ENCODE measurements around the gene SPEG.

The SPEG gene

GRCh38 chr2:219524817-219525216 is 90.2 kb downstream of the SPEG start:
- WGBS, 2 donors (ENCODE audit: extremely low coverage in 2 of 2, insufficient read length in 2 of 2, insufficient replicate concordance in 1 of 2), result no CpG with 5 or more reads among the region's 2 CpGs
- H2BK15ac ChIP-seq (ENCODE audit: low read length), result no peak overlapping the region
- no peak overlapping the region for H2BK5ac ChIP-seq (ENCODE audit: low read length)
- H3K27ac ChIP-seq (replicated peaks; ENCODE audit: low read length), result no peak overlapping the region
- H4K8ac ChIP-seq (ENCODE audit: low read depth, low read length), result no peak overlapping the region
- H3K4me1 ChIP-seq (ENCODE audit: control insufficient read depth in 2 of 2, insufficient read depth in 1 of 2, low read depth in 1 of 2, low read length in 2 of 2), result peaks cover 43 to 45% of the 10 kb centered on the region in 2 donors
- H3K36me3 ChIP-seq (replicated peaks in 1 of 2; ENCODE audit: control insufficient read depth in 2 of 2, insufficient read depth in 2 of 2, low read length in 2 of 2), result no peaks in the 10 kb centered on the region
- DNase-seq (ENCODE audit: low spot score), result no peak
- H3K27me3 ChIP-seq (ENCODE audit: control insufficient read depth in 3 of 3, insufficient read depth in 3 of 3, low read depth in 1 of 3, low read length in 3 of 3), result peaks cover 4 to 72% (median 47%) of the 10 kb centered on the region in 3 experiments
- peak overlapping the region; percentile 51 for H2AK5ac ChIP-seq (ENCODE audit: low read depth, low read length)
- no peak overlapping the region for H3K4me2 ChIP-seq (ENCODE audit: insufficient read depth, low read length, poor library complexity, severe bottlenecking)
- H2BK120ac ChIP-seq (ENCODE audit: low read depth, low read length), result no peak overlapping the region
- H3K9me3 ChIP-seq (replicated peaks in 1 of 2; ENCODE audit: control insufficient read depth in 2 of 2, insufficient read depth in 1 of 2, low read depth in 1 of 2, low read length in 2 of 2), result no peaks in the 10 kb centered on the region
- H3K9ac ChIP-seq (ENCODE audit: low read depth, low read length, poor library complexity), result no peak overlapping the region
- no peak overlapping the region for H2AFZ ChIP-seq (ENCODE audit: low read length)
- H3K4ac ChIP-seq (ENCODE audit: low read length), result no peak overlapping the region
- H3K23ac ChIP-seq (ENCODE audit: low read depth, low read length, poor library complexity), result no peak overlapping the region
- H3K14ac ChIP-seq (ENCODE audit: low read length), result no peak overlapping the region
- H3K18ac ChIP-seq (ENCODE audit: low read length), result no peak overlapping the region
- H3K79me1 ChIP-seq (ENCODE audit: low read depth, low read length), result no peaks in the 10 kb centered on the region
- no peak overlapping the region for H2BK12ac ChIP-seq (ENCODE audit: low read length)
- no peak overlapping the region for H4K91ac ChIP-seq (ENCODE audit: low read depth, low read length, poor library complexity)
- no peak overlapping the region for H3K4me3 ChIP-seq (ENCODE audit: low read length in 2 of 2)

DNA sequence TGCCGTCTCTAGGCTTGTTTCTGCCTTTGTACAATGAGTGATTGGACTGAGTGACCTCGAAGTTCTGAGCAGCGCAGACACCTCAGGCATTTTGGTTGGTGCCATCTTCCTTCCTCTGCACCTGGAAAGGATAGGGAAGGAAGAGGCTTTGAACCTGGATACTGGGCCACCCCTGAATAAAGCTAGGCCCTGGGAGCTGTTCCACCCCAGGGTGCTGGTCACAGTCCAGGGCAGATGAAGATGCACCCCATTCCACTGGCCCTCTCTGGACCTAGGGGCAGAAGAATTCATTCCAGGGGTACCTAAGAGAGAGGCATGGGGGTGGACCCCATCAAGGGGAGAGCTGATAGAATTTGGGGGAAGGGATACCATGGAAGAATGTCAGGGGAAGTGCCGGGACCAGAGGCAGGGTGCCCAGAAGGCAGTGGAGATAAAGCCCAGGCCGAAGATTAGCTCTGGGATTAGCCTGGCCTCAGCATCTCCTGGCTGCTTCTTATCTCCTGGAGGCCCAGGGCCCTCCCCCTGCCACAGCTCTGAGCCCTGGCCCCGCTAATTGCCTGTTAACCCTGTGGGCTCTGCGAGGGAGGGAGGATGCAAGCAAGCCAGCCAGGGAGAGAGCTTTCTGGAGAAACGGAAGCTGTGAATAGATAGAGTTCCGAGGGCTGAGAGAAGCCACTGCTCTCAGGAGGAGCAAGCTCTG is 91.0 kb downstream of the SPEG start:
- Histone ChIP-seq H3K23ac (ENCODE audit: low read depth, low read length, poor library complexity) (no peak overlapping the region), H2AFZ (ENCODE audit: low read length) (peak overlapping the region; percentile 52), H3K4me1 (ENCODE audit: control insufficient read depth in 2 of 2, insufficient read depth in 1 of 2, low read depth in 1 of 2, low read length in 2 of 2) (peaks cover 42 to 49% of the 10 kb centered on the region in 2 donors), H2AK5ac (ENCODE audit: low read depth, low read length) (no peak overlapping the region), H2BK15ac (ENCODE audit: low read length) (peak overlapping the region; percentile 23), H3K27ac (replicated peaks; ENCODE audit: low read length) (peak overlapping the region; percentile 17), H3K27me3 (ENCODE audit: control insufficient read depth in 3 of 3, insufficient read depth in 3 of 3, low read depth in 1 of 3, low read length in 3 of 3) (peaks cover 4 to 69% (median 48%) of the 10 kb centered on the region in 3 experiments), H2BK5ac (ENCODE audit: low read length) (no peak overlapping the region), H3K4ac (ENCODE audit: low read length) (no peak overlapping the region), H2BK12ac (ENCODE audit: low read length) (no peak overlapping the region), H3K9me3 (replicated peaks in 1 of 2; ENCODE audit: control insufficient read depth in 2 of 2, insufficient read depth in 1 of 2, low read depth in 1 of 2, low read length in 2 of 2) (no peaks in the 10 kb centered on the region), H3K36me3 (replicated peaks in 1 of 2; ENCODE audit: control insufficient read depth in 2 of 2, insufficient read depth in 2 of 2, low read length in 2 of 2) (no peaks in the 10 kb centered on the region), H3K4me2 (ENCODE audit: insufficient read depth, low read length, poor library complexity, severe bottlenecking) (peak overlapping the region; percentile 31), H2BK120ac (ENCODE audit: low read depth, low read length) (no peak overlapping the region), H3K18ac (ENCODE audit: low read length) (no peak overlapping the region), H4K91ac (ENCODE audit: low read depth, low read length, poor library complexity) (no peak overlapping the region), H4K8ac (ENCODE audit: low read depth, low read length) (no peak overlapping the region), H3K4me3 (ENCODE audit: low read length in 2 of 2) (no peak overlapping the region), H3K79me1 (ENCODE audit: low read depth, low read length) (no peaks in the 10 kb centered on the region), H3K9ac (ENCODE audit: low read depth, low read length, poor library complexity) (no peak overlapping the region), H3K14ac (ENCODE audit: low read length) (no peak overlapping the region)
- DNase-seq (ENCODE audit: low spot score), result no peak
- WGBS, 2 donors (ENCODE audit: extremely low coverage in 2 of 2, insufficient read length in 2 of 2, insufficient replicate concordance in 1 of 2), result no CpG with 5 or more reads among the region's 9 CpGs

DNA sequence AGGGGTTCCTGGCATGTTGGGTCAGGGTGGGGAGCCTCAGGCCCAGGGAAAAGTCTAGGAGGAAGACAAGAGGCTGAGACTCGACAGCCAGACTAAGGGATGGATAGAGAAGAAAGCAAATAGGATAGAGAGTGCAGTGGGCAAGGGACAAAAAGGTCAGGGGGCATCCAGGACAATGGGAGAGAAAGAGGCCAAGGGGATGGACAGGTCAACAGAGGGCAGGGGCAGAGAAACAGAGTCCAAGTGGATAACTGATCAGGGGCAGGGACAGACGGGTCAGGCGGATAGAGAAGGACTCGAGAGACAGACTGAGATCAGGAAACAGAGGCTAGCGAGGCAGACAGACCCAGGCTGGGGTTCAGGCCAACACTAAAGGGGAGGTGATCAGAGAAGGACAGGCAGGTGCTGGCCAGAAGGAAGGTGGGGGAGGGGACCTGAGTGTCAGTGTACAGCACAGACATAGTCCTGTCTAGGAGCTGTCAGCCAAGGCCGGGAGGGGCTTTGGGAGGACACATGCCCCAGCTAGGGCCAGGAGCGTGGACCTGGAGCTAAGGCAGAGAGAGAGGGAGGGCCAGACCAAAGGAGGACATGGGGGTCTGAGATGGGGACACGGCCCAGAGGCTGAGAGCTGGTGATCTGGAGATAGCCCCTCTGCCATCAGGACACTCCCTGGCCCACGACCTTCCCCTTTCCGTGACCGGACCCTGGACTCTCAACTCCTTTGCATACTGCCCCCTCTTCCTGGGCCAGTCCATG is 91.9 kb downstream of the SPEG start:
- Histone ChIP-seq H3K9ac (ENCODE audit: low read depth, low read length, poor library complexity) (no peak overlapping the region), H3K23ac (ENCODE audit: low read depth, low read length, poor library complexity) (peak overlapping the region; percentile 70), H3K79me1 (ENCODE audit: low read depth, low read length) (no peaks in the 10 kb centered on the region), H2AFZ (ENCODE audit: low read length) (peak overlapping the region; percentile 52), H3K4me1 (ENCODE audit: control insufficient read depth in 2 of 2, insufficient read depth in 1 of 2, low read depth in 1 of 2, low read length in 2 of 2) (peaks cover 37 to 43% of the 10 kb centered on the region in 2 donors), H4K8ac (ENCODE audit: low read depth, low read length) (no peak overlapping the region), H4K91ac (ENCODE audit: low read depth, low read length, poor library complexity) (no peak overlapping the region), H2BK15ac (ENCODE audit: low read length) (no peak overlapping the region), H2AK5ac (ENCODE audit: low read depth, low read length) (peak overlapping the region; percentile 44), H3K14ac (ENCODE audit: low read length) (peak overlapping the region; percentile 72), H3K9me3 (replicated peaks in 1 of 2; ENCODE audit: control insufficient read depth in 2 of 2, insufficient read depth in 1 of 2, low read depth in 1 of 2, low read length in 2 of 2) (no peaks in the 10 kb centered on the region), H3K27me3 (ENCODE audit: control insufficient read depth in 3 of 3, insufficient read depth in 3 of 3, low read depth in 1 of 3, low read length in 3 of 3) (peaks cover 4 to 71% (median 48%) of the 10 kb centered on the region in 3 experiments), H3K36me3 (replicated peaks in 1 of 2; ENCODE audit: control insufficient read depth in 2 of 2, insufficient read depth in 2 of 2, low read length in 2 of 2) (no peaks in the 10 kb centered on the region), H2BK12ac (ENCODE audit: low read length) (no peak overlapping the region), H3K4ac (ENCODE audit: low read length) (no peak overlapping the region), H3K4me2 (ENCODE audit: insufficient read depth, low read length, poor library complexity, severe bottlenecking) (peak overlapping the region; percentile 31), H3K18ac (ENCODE audit: low read length) (peak overlapping the region; percentile 79), H2BK5ac (ENCODE audit: low read length) (no peak overlapping the region), H2BK120ac (ENCODE audit: low read depth, low read length) (no peak overlapping the region), H3K27ac (replicated peaks; ENCODE audit: low read length) (peak overlapping the region; percentile 17), H3K4me3 (ENCODE audit: low read length in 2 of 2) (no peak overlapping the region)
- WGBS, 2 donors (ENCODE audit: extremely low coverage in 2 of 2, insufficient read length in 2 of 2, insufficient replicate concordance in 1 of 2), result no CpG with 5 or more reads among the region's 11 CpGs
- DNase-seq (ENCODE audit: low spot score), result no peak

GRCh38 chr2:219527076-219527394 is 92.4 kb downstream of the SPEG start:
- H3K9me3 ChIP-seq (replicated peaks in 1 of 2; ENCODE audit: control insufficient read depth in 2 of 2, insufficient read depth in 1 of 2, low read depth in 1 of 2, low read length in 2 of 2), result no peaks in the 10 kb centered on the region
- WGBS, 2 donors (ENCODE audit: extremely low coverage in 2 of 2, insufficient read length in 2 of 2, insufficient replicate concordance in 1 of 2), result no CpG with 5 or more reads among the region's 6 CpGs
- no peak overlapping the region for H3K4me3 ChIP-seq (ENCODE audit: low read length in 2 of 2)
- no peak overlapping the region for H2AFZ ChIP-seq (ENCODE audit: low read length)
- H4K91ac ChIP-seq (ENCODE audit: low read depth, low read length, poor library complexity), result no peak overlapping the region
- H4K8ac ChIP-seq (ENCODE audit: low read depth, low read length), result no peak overlapping the region
- peaks cover 32 to 38% of the 10 kb centered on the region in 2 donors for H3K4me1 ChIP-seq (ENCODE audit: control insufficient read depth in 2 of 2, insufficient read depth in 1 of 2, low read depth in 1 of 2, low read length in 2 of 2)
- H2BK15ac ChIP-seq (ENCODE audit: low read length), result no peak overlapping the region
- no peaks in the 10 kb centered on the region for H3K36me3 ChIP-seq (replicated peaks in 1 of 2; ENCODE audit: control insufficient read depth in 2 of 2, insufficient read depth in 2 of 2, low read length in 2 of 2)
- H3K14ac ChIP-seq (ENCODE audit: low read length), result peak overlapping the region; percentile 72
- peak overlapping the region; percentile 70 for H3K23ac ChIP-seq (ENCODE audit: low read depth, low read length, poor library complexity)
- H2BK5ac ChIP-seq (ENCODE audit: low read length), result no peak overlapping the region
- H3K27me3 ChIP-seq (ENCODE audit: control insufficient read depth in 3 of 3, insufficient read depth in 3 of 3, low read depth in 1 of 3, low read length in 3 of 3), result peaks cover 4 to 71% (median 44%) of the 10 kb centered on the region in 3 experiments
- no peak overlapping the region for H2BK120ac ChIP-seq (ENCODE audit: low read depth, low read length)
- H3K18ac ChIP-seq (ENCODE audit: low read length), result peak overlapping the region; percentile 79
- H3K4me2 ChIP-seq (ENCODE audit: insufficient read depth, low read length, poor library complexity, severe bottlenecking), result no peak overlapping the region
- peak overlapping the region; percentile 71 for H3K9ac ChIP-seq (ENCODE audit: low read depth, low read length, poor library complexity)
- H2AK5ac ChIP-seq (ENCODE audit: low read depth, low read length), result peak overlapping the region; percentile 44
- peak overlapping the region; percentile 1 for H3K4ac ChIP-seq (ENCODE audit: low read length)
- H2BK12ac ChIP-seq (ENCODE audit: low read length), result peak overlapping the region; percentile 69
- no peak overlapping the region for H3K27ac ChIP-seq (replicated peaks; ENCODE audit: low read length)
- DNase-seq (ENCODE audit: low spot score), result no peak
- H3K79me1 ChIP-seq (ENCODE audit: low read depth, low read length), result no peaks in the 10 kb centered on the region
